HCT116 (cell line): ENCODE data around the gene GRIFIN. TPM values are rescaled to one million over a fixed set of nuclear protein-coding genes. Genes with fewer than 3 reads are reported as not detected.

Source experiments
- ATAC-seq: fragments of 200-7000 bp; cut with Tn5 transposase; 2 replicates; pipeline ENCODE4 v1.9.1; 2020; ENCODE audit warnings: mild to moderate bottlenecking, moderate library complexity
- BruUV-seq: library from RNA; stranded (reverse); fragments of 400-500 nt; replicated peaks from 2 replicates; lab custom pipeline; 2021; lab: Mats Ljungman, UMichigan
- CTCF ChIA-PET: fragments of 300-600 bp; sonication (Branson Sonifier 250); formaldehyde crosslinking; loops from one replicate; lab custom pipeline; 2021; ENCODE audit warnings: antibody characterized with exemption; lab: Charles Lee
- POLR2A ChIA-PET: fragments of 300-600, 350-600 bp; sonication (Branson Sonifier 250); formaldehyde crosslinking; loops from one replicate; lab custom pipeline; 2021; ENCODE audit warnings: antibody characterized with exemption; lab: Charles Lee
- RAD21 ChIA-PET, 2 experiments: fragments of 300-600 bp; sonication (Branson Sonifier 250); formaldehyde crosslinking; loops; one replicate each; lab custom pipeline; 2023; ENCODE audit warnings: low total read pairs in 2 of 2; ENCODE audit not compliant: uncharacterized antibody in 2 of 2, unreplicated experiment in 2 of 2, low non-redundant PET in 1 of 2; lab: Charles Lee
- DNase-seq: peaks from one replicate; pipeline ENCODE4 v3.0.0-alpha.2; 2010; ENCODE audit warnings: low read depth, low spot score
- H2AFZ ChIP-seq: fragments of 200-600 bp; shearing (Covaris generic), sonication (generic); 2 replicates; pipeline ENCODE4 v1.6.1; 2017; ENCODE audit warnings: low read depth, mixed run types, mixed read lengths, antibody characterized with exemption, low read length; ENCODE audit not compliant: poor library complexity, severe bottlenecking
- H3K27ac ChIP-seq: 2 replicates; pipeline ENCODE4 v1.5.1; 2012; ENCODE audit warnings: low read depth, low read length
- H3K27me3 ChIP-seq: fragments of 200-600 bp; sonication (generic); 2 replicates; pipeline ENCODE4 v1.6.1; 2016; ENCODE audit warnings: mixed run types, low read length, mixed read lengths; ENCODE audit not compliant: insufficient read depth
- H3K36me3 ChIP-seq, 2 experiments: fragments of 200-500 bp in 1 of 2; fragments of 200-600 bp in 1 of 2; sonication (Bioruptor generic) in 1 of 2; sonication (generic) in 1 of 2; 2 replicates each; pipeline versions ENCODE4 v1.5.1 to v1.6.1; 2014 to 2016; ENCODE audit warnings: low read length in 2 of 2, inconsistent platforms in 1 of 2, mixed read lengths in 1 of 2, mixed run types in 1 of 2; ENCODE audit not compliant: insufficient read depth in 2 of 2, control insufficient read depth in 1 of 2
- H3K4me1 ChIP-seq, 2 experiments: fragments of 200-600 bp in 1 of 2; sonication (generic) in 1 of 2; 2 replicates each; pipeline versions ENCODE4 v1.5.1 to v1.6.1; 2012 to 2017; ENCODE audit warnings: low read length in 2 of 2, inconsistent platforms in 1 of 2, mild to moderate bottlenecking in 1 of 2, mixed read lengths in 1 of 2, mixed run types in 1 of 2, moderate library complexity in 1 of 2; ENCODE audit not compliant: insufficient read depth in 2 of 2, control insufficient read depth in 1 of 2
- H3K4me2 ChIP-seq: fragments of 200-600 bp; sonication (generic); 2 replicates; pipeline ENCODE4 v1.6.1; 2017; ENCODE audit warnings: mixed run types, low read length, mixed read lengths
- H3K4me3 ChIP-seq, 2 experiments: fragments of 200-600 bp in 1 of 2; sonication (generic) in 1 of 2; replicated peaks in 1 of 2; 2 replicates each; pipeline ENCODE4 v1.5.1; 2011 to 2016; ENCODE audit warnings: low read length in 2 of 2, control low read depth in 1 of 2, low read depth in 1 of 2, mild to moderate bottlenecking in 1 of 2, mixed read lengths in 1 of 2, mixed run types in 1 of 2
- H3K79me2 ChIP-seq: fragments of 200-600 bp; sonication (generic); 2 replicates; pipeline ENCODE4 v1.6.1; 2017; ENCODE audit warnings: mild to moderate bottlenecking, mixed run types, low read length, moderate library complexity, mixed read lengths; ENCODE audit not compliant: insufficient read depth
- H3K9ac ChIP-seq: fragments of 200-600 bp; sonication (generic); 2 replicates; pipeline ENCODE4 v1.6.1; 2016; ENCODE audit warnings: low read length, mixed read lengths
- H3K9me2 ChIP-seq: fragments of 200-600 bp; sonication (generic), shearing (Covaris generic); 2 replicates; pipeline ENCODE4 v1.6.1; 2017; ENCODE audit warnings: mixed run types, mild to moderate bottlenecking, moderate library complexity; ENCODE audit not compliant: insufficient read depth
- H3K9me3 ChIP-seq, 2 experiments: fragments of 200-500 bp in 1 of 2; fragments of 200-600 bp in 1 of 2; sonication (Bioruptor generic) in 1 of 2; sonication (generic) in 1 of 2; 2 replicates each; pipeline ENCODE4 v1.6.1; 2014 to 2017; ENCODE audit warnings: low read length in 2 of 2, mixed read lengths in 2 of 2, inconsistent platforms in 1 of 2, low read depth in 1 of 2, mild to moderate bottlenecking in 1 of 2, mixed run types in 1 of 2, moderate library complexity in 1 of 2; ENCODE audit not compliant: control insufficient read depth in 1 of 2, insufficient read depth in 1 of 2
- H4K20me1 ChIP-seq: fragments of 200-600 bp; sonication (generic), shearing (Covaris generic); 2 replicates; pipeline ENCODE4 v1.6.1; 2017; ENCODE audit warnings: mixed run types, mild to moderate bottlenecking, moderate library complexity; ENCODE audit not compliant: insufficient read depth
- EGR1 ChIP-seq: IDR thresholded peaks from 2 replicates; pipeline ENCODE4 v1.6.1; 2012; ENCODE audit warnings: low read depth
- POLR2AphosphoS5 ChIP-seq: IDR thresholded peaks from 2 replicates; pipeline ENCODE4 v1.6.1; 2011; ENCODE audit warnings: mild to moderate bottlenecking, low read depth, low read length, moderate library complexity
- intact Hi-C: fragments of 100-400 bp; cut with micrococcal nuclease; formaldehyde crosslinking; loops from 2 replicates; pipeline ENCODE4 v1.10.0; 2022
- total RNA-seq: library from RNA; stranded (reverse); gene quantifications from one replicate; pipeline ENCODE4 v1.2.1, GENCODE V29; 2021; ENCODE audit not compliant: unreplicated experiment
- TF ChIP-seq, protein P1 (sequence below): IDR thresholded peaks from 2 replicates; pipeline ENCODE4 v1.6.1; 2011; ENCODE audit warnings: mild to moderate bottlenecking, low read length, moderate library complexity; ENCODE audit not compliant: insufficient replicate concordance; ENCODE audit errors: extremely low read depth
- TF ChIP-seq, protein P2 (sequence below): IDR thresholded peaks from 2 replicates; pipeline ENCODE4 v1.6.1; 2012

The GRIFIN gene
- total RNA-seq, 1 experiment from 2014 or later: not detected

DNA sequence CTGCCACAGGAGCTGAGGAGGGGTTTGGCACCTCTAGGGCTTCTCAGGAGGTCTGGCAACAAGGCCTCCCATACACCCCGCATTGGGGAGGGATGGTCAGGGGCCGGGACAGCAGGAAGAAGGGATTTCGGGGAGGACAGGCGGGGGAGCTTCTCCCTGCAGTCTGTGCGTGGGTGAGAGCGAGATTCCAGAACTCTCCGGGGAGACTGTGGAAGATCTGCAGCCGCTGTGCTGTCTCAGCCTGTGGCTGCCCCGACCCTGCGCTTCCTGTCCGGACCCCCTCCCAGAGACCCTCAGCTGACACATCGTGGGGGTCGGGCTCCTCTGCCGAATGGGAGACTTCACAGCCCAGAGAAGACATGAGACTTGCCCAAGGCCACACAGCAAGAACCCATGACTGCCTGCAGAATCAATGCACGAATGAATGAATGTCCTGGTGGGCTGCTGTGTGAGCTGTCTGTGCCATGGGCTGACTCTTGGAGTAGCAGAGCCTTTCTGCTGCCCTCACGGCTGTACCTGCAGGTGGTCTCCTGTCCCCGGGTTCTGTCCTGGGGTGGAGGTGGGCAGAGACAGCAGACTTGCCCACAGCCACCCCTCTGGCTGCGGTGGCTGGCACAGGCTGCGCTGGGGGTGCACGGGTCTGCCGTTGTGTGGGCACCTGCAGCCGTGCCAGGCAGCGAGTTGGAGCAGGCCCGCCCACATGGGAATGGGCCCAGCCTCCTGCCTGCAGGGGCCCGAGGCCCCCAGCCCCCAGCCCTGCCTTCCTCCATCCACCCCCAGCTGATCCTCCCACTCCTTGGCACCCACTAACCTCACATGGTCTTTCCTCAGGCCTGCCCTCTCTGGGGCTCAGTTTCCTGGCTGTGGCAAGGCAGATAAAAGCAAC is 27.1 kb upstream of the GRIFIN start (continued):
- TF ChIP-seq, protein P1, sequence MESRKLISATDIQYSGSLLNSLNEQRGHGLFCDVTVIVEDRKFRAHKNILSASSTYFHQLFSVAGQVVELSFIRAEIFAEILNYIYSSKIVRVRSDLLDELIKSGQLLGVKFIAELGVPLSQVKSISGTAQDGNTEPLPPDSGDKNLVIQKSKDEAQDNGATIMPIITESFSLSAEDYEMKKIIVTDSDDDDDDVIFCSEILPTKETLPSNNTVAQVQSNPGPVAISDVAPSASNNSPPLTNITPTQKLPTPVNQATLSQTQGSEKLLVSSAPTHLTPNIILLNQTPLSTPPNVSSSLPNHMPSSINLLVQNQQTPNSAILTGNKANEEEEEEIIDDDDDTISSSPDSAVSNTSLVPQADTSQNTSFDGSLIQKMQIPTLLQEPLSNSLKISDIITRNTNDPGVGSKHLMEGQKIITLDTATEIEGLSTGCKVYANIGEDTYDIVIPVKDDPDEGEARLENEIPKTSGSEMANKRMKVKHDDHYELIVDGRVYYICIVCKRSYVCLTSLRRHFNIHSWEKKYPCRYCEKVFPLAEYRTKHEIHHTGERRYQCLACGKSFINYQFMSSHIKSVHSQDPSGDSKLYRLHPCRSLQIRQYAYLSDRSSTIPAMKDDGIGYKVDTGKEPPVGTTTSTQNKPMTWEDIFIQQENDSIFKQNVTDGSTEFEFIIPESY: no peak

DNA sequence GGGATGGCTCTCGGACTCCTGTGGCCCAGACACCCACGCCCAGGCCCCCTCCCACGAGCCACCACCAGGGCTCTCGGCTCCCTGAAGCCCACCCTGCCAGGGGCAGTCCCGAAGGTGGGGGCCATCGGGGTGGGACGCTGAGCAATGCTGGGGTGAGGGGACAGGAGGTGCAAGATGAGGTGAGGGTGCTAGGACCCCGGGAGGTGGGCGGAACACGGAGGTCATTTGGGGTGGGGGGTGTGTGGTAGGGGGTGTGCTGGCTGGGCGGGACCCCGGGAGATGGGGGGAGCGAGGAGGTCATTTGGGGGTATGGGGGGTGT is 26.4 kb upstream of the GRIFIN start:
- Histone ChIP-seq H3K4me2 (no peak overlapping the region), H2AFZ (no peak overlapping the region), H3K9me3 (no peaks in the 10 kb centered on the region), H3K36me3 (no peaks in the 10 kb centered on the region), H3K4me3 (no peak overlapping the region), H3K27me3 (no peaks in the 10 kb centered on the region), H3K27ac (no peak overlapping the region), H3K9ac (no peak overlapping the region)
- no TSS peak for BruUV-seq
- no peak for ATAC-seq
- ChIA-PET RAD21 (no interaction called here), POLR2A (no interaction called here), CTCF (no interaction called here)
- DNase-seq: no peak
- intact Hi-C loops: no loop called here
- TF ChIP-seq EGR1 (no peak), POLR2AphosphoS5 (no peak)
- TF ChIP-seq, protein P2, sequence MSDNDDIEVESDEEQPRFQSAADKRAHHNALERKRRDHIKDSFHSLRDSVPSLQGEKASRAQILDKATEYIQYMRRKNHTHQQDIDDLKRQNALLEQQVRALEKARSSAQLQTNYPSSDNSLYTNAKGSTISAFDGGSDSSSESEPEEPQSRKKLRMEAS: no peak
- TF ChIP-seq, all 23 proteins: peak for 0
- Histone ChIP-seq H3K9me2 (no peaks in the 10 kb centered on the region), H3K79me2 (no peaks in the 10 kb centered on the region), H4K20me1 (no peaks in the 10 kb centered on the region), H3K4me1 (no peaks in the 10 kb centered on the region)
